Daoy (cell line): ENCODE data around the gene GAL3ST3. TPM values are rescaled to one million over a fixed set of nuclear protein-coding genes. Genes with fewer than 3 reads are reported as not detected.
"Not testable (repeated sequence)": the region's sequence is repeated elsewhere in the genome, so short reads cannot be mapped to it uniquely, and the experiment has no call there.

Experiments used
- DNase-seq: peaks from one replicate; pipeline ENCODE4 v3.0.0-alpha.2; 2015; ENCODE audit warnings: low read depth
- total RNA-seq: library from RNA; depleted of rRNA; stranded (reverse); fragments of >200 nt; shearing (Covaris generic); gene quantifications from 2 replicates; pipeline ENCODE4 v1.2.3, GENCODE V29; 2014

GAL3ST3 gene
- total RNA-seq, 1 experiment from 2014 or later: not detected

DNA sequence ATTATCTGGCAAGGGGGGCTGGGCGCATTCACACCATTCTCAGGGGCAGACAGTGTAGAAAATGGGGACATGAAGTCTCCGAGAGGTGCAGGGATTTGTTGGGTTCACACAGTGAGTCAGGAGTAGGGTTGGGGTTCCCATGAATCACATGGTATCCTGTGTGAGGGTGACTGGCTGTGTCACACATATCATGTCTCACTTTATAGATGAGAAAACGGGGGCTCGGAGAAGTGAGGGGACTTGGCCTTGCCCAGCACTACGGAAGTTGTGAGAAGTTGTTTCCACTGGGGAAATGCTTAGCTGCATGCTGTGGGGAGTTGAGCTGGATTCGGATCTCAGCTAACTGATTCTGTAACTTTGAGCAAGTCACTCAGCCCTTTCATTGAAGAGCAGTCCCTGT lies 4.2 kb downstream of the GAL3ST3 start:
- DNase-seq: no peak

DNA sequence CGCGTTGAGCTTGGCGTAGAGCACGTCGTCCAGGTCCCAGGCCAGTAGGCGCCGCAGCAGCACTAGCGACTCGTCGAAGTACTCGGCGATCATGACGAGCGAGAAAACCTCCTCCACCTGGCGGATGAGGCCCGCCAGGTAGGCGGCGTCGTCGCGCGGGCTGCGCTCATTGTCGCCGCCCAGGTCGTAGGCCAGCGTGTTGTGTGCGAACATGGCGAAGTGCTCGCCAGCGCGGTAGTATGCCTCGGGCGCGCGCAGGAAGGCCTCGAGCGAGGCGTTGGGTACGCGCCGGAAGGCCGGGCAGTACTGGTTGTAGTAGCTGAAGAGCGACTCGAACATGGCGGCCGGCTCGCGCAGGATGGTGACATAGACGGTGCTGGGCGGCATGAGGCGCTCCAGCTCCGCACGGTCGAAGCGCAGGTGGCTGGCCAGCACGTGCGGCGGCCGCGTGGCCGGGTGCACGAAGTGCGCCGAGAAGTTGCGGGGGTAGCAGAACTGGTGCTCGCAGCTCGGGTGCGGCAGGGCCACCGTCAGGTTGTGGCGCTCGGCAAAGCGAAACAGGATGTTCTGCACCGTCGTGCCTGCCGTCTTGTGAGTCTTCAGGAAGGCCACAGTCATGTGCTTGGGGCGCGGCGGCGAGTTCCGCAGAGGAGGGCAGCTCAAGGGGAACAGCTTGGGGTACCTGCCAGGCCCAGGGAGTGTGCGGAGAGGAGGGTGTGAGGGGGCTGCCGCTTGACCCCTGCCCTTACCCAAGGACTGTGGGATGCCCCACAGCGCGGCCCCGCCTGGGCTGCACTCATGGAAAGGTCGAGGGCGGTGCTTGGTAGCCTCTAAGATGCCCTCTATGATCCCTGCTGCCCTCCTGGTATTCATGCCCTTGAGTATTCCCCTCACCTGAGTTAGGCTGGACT lies 5.7 kb downstream of the GAL3ST3 start:
- DNase-seq: no peak

GRCh38 chr11:66042227-66042995 lies 6.5 kb downstream of the GAL3ST3 start:
- DNase-seq: no peak

DNA sequence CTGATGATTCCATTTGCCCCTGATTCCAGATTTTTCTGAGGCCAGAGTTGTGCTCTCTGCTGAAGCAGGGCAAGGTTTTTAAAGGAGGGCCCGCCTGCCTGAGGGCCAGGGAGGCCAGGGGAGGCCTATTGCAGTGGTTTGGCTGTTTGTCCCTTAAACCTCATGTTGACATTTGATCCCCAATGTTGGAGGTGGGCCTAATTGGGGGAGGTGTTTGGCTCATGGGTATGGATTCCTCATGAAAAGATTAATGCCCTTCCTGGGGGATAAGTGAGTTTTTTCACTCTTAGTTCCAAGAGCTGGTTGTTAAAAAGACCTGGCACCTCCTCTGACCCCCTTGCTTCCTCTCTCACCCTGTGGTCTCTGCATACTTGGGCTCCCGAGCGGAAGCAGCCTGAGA lies 9.2 kb downstream of the GAL3ST3 start:
- no peak for DNase-seq

GRCh38 chr11:66037327-66037726 lies 11.6 kb downstream of the GAL3ST3 start:
- DNase-seq: no peak

DNA sequence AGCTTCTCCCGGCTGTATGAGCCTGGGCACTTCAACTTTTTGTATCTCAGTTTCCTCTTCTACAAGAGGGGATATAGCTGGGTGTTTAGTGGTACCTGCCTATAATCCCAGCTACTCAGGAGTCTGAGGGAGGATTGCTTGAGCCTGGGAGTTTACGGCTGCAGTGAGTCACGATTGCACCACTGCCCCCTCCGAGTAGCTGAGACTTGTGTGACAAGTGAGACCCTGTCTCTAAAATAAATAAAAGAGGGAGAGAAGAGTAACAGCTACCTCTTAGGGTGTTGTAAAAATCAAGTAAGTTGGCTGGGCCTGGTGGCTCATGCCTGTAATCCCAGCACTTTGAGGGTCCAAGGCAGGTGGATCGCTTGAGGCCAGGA lies 12.6 kb downstream of the GAL3ST3 start:
- DNase-seq: no peak

DNA sequence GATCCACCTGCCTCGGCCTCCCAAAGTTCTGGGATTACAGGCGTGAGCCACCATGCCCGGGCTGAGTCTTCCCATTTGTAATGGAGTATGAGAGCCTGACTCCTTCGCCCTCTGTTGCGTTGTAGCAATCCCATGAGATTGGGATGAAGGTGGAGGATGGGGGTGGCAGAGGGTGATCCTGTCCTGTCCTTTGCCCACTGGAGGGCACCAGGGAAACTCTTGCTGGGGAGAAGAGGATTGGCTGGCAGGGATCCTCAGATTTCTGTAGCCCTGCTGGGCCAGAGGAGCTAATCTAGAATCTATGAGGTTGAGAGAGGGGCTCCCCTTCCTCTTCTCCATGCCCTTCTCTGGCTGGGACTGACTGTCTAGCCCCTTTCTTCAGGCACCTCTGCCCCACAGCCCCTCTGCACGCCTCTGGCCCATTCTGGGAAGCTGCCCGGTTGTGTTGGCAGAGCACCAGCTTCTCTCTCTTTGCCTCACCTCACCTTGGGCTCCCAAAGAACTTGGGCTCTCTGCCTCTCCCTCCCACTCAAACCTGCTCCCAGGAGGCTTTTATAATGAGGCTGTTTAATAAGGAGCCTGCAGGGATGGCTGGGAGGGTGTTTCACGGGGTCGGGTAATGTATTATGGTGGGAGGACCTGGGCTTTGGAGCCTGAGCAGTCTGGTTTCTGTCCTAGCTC lies 13.2 kb downstream of the GAL3ST3 start:
- DNase-seq: no peak

DNA sequence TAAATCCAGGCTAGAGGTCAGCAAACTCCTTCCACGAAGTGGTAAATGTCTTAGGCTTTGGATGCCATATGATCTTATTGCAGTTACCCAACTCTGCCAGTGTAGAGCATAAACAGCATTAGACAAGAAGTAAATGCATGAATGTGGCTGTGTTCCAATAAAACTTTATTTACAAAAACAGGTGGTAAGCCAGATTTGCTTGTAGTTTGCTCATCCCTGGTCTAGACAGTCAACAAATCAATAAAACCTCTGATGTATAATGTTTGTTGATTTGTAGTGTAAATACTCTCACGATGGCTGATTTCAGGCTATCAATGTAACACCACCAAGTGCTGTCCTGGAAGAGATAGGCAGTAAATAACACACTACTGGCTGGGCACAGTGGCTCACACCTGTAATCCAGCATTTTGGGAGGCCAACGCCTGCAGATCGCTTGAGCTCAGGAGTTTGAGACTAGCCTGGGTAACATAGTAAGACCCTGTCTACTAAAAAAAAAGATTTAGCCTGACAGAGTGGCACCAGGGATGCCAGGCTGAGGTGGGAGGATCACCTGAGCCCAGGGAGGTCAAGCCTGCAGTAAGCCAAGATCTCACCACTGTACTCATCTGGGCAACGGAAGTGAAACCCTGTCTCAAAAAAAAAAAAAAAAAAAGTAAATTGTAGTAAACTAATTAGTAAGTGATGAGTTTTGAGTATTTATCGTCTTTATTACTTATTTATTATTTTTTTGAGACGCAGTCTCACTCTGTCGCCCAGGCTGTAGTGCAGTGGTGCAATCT lies 15.8 kb downstream of the GAL3ST3 start:
- no peak for DNase-seq

- no peak for DNase-seq
These were observed 22.9 kb downstream of the GAL3ST3 start, which contains the start of gene CATSPER1 for GRCh38 chr11:66026017-66026529. Gene CATSPER1, minus strand, starts transcription at chr11:66026479. Its CDS starts 100 bp downstream, at chr11:66026379.

DNA sequence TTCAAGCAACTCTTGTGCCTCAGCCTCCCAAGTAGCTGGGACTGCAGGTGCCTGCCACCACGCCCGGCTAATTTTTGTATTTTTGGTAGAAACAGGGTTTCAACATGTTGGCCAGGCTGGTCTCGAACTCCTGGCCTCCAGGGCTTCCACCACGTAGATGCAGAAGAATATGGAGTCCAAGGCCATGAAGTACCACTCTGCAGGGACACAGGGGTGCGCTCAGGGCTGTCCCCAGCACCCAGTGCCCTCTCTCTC lies 25.8 kb downstream of the GAL3ST3 start:
- not testable (repeated sequence) for DNase-seq

GRCh38 chr11:66022401-66023185 lies 26.4 kb downstream of the GAL3ST3 start:
- peak; percentile 79 for DNase-seq

DNA sequence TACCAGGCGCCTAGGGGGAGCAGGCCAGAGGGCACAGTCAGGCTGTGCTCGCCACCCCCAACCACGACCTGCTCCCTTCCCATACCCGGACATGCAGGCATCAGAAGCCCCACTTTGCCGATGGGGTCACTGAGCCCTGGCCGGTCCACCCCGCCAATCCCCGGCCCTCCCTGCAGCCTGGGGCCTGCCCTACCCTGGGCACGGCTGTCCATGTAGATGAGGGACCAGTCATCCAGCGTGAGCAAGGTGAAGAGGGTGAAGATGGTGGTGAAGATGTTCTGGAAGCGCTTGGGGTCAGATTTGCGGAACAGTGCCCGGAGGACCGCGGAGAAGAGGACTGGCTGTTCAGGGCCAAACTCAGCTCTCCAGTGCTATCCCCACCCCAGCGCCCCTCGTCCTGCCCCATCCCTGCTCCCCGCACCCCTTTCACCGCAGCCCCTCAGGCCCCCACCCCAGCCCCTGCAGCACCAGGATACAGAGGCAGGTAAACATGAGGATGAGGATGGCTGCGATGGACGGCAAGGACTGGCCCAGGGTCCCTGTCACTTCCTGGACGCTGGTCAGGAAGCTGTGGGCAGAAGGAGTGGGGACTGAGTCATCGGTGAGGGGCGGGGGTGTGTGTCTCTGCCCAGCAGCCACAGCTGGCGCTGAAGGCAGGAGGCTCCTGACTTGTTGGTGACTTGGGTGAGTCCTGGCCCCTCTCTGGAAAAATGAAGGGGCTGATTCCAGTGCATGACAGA lies 28.2 kb downstream of the GAL3ST3 start:
- peak; percentile 93 for DNase-seq

GRCh38 chr11:66020212-66020611 lies 28.7 kb downstream of the GAL3ST3 start:
- no peak for DNase-seq

DNA sequence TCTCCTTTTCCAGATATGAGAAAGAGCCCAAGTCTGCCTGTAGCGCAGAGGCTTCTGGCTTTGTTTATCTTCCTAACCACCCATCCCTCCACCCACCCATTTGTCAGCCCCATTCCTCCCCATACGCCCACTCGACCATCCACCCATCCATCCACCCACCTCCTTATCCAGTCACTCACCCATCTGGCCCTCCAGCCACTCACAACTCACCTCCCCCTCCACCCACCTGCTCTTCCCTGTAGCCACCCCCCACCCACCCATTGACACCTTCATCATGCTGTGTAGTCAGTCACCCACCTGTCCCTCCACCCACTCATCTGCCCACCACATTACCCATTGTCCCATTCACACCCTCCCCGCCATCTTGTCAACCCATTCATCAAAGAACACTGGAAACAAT lies 31.6 kb downstream of the GAL3ST3 start:
- DNase-seq: no peak

DNA sequence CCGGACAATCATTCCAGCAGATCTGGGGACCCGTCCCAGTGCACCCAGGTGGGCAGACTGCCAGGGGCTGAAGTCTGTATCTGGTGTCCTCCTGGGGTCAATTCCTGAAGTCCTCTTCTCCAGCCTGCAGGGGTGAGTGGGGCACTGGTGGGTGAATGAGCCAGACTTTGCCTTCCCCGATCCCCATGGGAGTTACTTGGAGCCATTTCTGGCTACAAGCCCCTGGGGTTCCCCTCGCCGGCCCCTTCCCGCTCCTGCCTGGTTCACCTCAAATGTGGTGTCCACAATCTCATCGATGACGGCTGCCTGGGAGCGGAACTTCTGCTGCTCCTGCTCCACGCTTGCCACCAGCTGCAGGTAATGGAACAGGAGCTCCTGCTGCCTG lies 32.2 kb downstream of the GAL3ST3 start:
- no peak for DNase-seq

GRCh38 chr11:66015936-66016792 lies 32.8 kb downstream of the GAL3ST3 start:
- DNase-seq: no peak

GRCh38 chr11:66015454-66015881 lies 33.5 kb downstream of the GAL3ST3 start:
- peak; percentile 72 for DNase-seq

- no peak for DNase-seq
These were observed 34.0 kb downstream of the GAL3ST3 start for GRCh38 chr11:66014804-66015453.

DNA sequence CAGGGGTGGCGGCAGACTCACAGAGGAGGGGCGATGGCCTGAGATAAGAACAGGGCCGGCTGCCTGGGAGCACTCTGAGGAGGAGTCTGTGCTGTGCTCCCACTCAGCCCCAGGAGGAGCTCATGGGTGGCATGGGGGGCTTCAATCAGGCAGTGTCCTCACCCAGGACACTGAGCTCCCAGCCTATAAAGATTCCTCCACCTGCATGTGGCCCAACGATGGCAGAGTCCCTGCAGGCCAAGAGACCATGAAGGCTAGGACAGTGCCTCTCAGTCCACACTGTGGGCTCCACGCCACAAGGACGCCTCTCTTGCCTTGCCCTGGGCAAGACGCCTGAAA lies 35.2 kb downstream of the GAL3ST3 start:
- no peak for DNase-seq
